Bronchial epithelial cell (primary cell): ENCODE data around the gene CUTA. TPM values are rescaled to one million over a fixed set of nuclear protein-coding genes. Genes with fewer than 3 reads are reported as not detected.

Source experiments
- DNase-seq: peaks from one replicate; pipeline ENCODE4 v3.0.0-alpha.2; 2010; ENCODE audit warnings: low read depth
- FAIRE-seq: peaks from 2 replicates; lab custom pipeline; 2011; peaks lifted over from hg19 to GRCh38; lab: Jason Lieb, UNC
- H3K27me3 ChIP-seq: 2 replicates; pipeline ENCODE4 v1.5.1; 2011; ENCODE audit warnings: low read length; ENCODE audit not compliant: control insufficient read depth, insufficient read depth
- H3K36me3 ChIP-seq: 2 replicates; pipeline ENCODE4 v1.5.1; 2011; ENCODE audit warnings: low read length; ENCODE audit not compliant: control insufficient read depth, insufficient read depth
- H3K4me3 ChIP-seq: 2 replicates; pipeline ENCODE4 v1.5.1; 2011; ENCODE audit warnings: mild to moderate bottlenecking, low read depth, low read length, control low read depth
- total RNA-seq: library from RNA; depleted of rRNA; stranded (reverse); fragments of >200 nt; gene quantifications from 2 replicates; pipeline ENCODE4 v1.2.1, GENCODE V29; 2014
- TF ChIP-seq, protein P1 (sequence below): IDR thresholded peaks from 2 replicates; pipeline ENCODE4 v1.5.1; 2011; ENCODE audit warnings: mild to moderate bottlenecking, moderate library complexity, low read length, control low read depth, inconsistent platforms; ENCODE audit not compliant: insufficient read depth, severe bottlenecking

Gene CUTA
- total RNA-seq, 1 donor from 2014 or later = 37.1 TPM

GRCh38 chr6:33424855-33425667 lies 7.2 kb upstream of the CUTA start:
- FAIRE-seq = no peak
- Histone ChIP-seq H3K4me3 (peak overlapping the region; percentile 61), H3K36me3 (no peaks in the 10 kb centered on the region), H3K27me3 (no peaks in the 10 kb centered on the region)
- no peak for DNase-seq
- TF ChIP-seq, protein P1, sequence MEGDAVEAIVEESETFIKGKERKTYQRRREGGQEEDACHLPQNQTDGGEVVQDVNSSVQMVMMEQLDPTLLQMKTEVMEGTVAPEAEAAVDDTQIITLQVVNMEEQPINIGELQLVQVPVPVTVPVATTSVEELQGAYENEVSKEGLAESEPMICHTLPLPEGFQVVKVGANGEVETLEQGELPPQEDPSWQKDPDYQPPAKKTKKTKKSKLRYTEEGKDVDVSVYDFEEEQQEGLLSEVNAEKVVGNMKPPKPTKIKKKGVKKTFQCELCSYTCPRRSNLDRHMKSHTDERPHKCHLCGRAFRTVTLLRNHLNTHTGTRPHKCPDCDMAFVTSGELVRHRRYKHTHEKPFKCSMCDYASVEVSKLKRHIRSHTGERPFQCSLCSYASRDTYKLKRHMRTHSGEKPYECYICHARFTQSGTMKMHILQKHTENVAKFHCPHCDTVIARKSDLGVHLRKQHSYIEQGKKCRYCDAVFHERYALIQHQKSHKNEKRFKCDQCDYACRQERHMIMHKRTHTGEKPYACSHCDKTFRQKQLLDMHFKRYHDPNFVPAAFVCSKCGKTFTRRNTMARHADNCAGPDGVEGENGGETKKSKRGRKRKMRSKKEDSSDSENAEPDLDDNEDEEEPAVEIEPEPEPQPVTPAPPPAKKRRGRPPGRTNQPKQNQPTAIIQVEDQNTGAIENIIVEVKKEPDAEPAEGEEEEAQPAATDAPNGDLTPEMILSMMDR = no peak

GRCh38 chr6:33423777-33424176 lies 5.9 kb upstream of the CUTA start:
- Histone ChIP-seq H3K4me3 (no peak overlapping the region), H3K27me3 (no peaks in the 10 kb centered on the region), H3K36me3 (no peaks in the 10 kb centered on the region)
- DNase-seq (no peak), FAIRE-seq (no peak)
- TF ChIP-seq, protein P1 = no peak

DNA sequence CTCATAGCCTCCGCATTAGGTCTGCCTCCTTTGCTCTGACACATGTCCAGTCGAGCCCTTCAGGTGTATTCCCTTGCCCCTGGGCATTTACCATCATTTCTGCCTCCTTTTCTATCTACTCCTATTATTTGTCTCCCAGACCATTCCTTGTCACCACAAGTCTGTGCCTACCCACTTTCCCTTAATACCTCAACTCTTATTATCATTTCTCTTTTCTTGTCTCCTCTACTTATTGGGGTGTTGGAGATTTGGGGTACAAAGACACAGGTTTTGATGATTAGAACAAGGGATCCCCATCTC lies 3.4 kb upstream of the CUTA start:
- H3K27me3 ChIP-seq = no peaks in the 10 kb centered on the region
- FAIRE-seq (no peak), DNase-seq (no peak)
- H3K36me3 ChIP-seq = no peaks in the 10 kb centered on the region
- no peak overlapping the region for H3K4me3 ChIP-seq
- TF ChIP-seq, protein P1 = no peak

GRCh38 chr6:33420491-33421343 lies 2.8 kb upstream of the CUTA start:
- no peak for DNase-seq
- TF ChIP-seq, protein P1 = no peak
- FAIRE-seq = no peak

DNA sequence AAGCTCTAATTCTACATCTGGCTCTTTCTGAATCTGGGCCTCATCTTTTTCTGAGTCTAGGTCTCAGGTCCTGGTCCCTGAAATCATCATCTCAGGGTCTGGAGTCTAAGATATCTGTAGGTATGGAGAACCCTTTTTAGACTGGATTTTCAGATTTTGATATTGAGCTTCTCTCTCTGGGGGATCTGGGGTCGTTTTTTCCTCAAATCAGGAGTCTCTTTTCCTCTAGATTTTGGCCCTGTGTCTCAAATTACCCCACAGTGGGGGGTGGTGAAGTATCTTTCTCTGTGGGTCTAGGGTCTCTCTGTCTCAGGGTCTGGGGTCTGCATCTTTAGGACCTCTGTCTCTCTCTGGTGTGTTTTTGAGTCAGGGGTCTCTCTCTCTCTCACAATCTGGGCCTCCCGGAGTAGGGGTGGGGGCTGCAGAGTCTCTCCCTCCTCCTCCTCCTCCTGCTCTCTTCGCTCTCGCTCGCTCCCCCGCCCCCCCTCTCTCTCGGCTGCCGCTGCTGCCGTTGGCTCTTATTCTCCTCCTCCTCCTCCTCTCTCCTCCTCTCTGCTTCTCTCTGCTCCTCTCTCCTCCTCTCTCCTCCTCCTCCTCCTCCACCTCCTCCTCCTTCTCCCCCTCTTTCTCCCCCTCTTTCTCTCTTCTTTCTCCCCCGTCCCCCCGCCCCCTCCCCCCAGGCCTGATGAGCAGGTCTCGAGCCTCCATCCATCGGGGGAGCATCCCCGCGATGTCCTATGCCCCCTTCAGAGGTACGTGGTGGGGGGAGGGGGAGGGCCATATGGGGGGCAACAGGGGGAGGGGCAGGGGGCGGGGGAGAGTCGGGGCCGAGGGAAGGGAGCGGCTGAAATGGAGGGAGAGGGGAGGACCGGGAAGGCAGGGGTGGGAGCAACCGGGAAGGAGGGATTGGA lies 1.9 kb upstream of the CUTA start, which contains the start of gene SYNGAP1:
Gene SYNGAP1, plus strand, starts transcription at position 486 of the 911 bp plus-strand sequence. Its CDS starts 200 bp downstream, at position 686.
- TF ChIP-seq, protein P1 = no peak

More at GRCh38 chr6:33420491-33421343, 2.8 kb upstream of the CUTA start:
- Histone ChIP-seq H3K4me3 (no peak overlapping the region), H3K27me3 (no peaks in the 10 kb centered on the region), H3K36me3 (no peaks in the 10 kb centered on the region)

More for the DNA sequence above, 1.9 kb upstream of the CUTA start, which contains the start of gene SYNGAP1:
- FAIRE-seq = no peak
- Histone ChIP-seq H3K4me3 (no peak within 1 kb of the TSS), H3K36me3 (peaks cover 2% of the 10 kb centered on the region), H3K27me3 (no peaks in the 10 kb centered on the region)
- DNase-seq = no peak
